GM12801 (cell line): ENCODE results near the gene UNC50.

Experiments
- CTCF ChIP-seq: IDR thresholded peaks from one replicate; pipeline ENCODE4 v1.5.1; 2011; ENCODE audit warnings: control low read depth; ENCODE audit not compliant: insufficient read length; ENCODE audit errors: extremely low read depth

The UNC50 gene

DNA sequence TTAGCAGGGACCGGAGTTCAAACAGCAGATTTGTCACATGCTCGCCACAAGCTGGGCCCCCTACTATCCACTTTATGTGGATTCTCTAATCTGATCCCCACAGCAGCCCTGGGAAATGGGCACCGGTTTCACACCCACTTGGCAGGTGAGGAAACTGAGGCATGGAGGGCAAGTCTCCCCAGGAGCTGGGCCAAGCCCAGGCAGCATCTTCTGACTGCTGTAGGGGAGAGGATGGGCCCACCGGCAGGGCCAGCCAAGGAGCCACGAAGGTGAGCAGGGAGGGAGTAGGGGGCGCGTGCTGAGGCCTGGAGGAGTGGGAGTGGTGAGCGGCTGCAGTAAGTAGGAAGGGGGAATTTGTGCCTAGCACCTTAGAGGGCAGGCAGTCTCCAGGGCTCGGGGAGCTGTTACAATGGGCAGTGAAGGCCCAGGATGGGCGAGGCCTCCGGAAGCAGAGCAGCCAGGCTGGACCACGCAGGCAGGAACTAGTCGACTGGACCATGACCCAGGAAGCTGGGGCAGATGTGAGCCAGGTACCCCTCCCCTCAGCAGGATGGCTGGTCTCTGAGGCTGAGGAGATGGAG, 37.2 kb upstream of the UNC50 start:
- TF ChIP-seq CTCF: no peak

- no peak for TF ChIP-seq CTCF
Measured at GRCh38 chr2:98571796-98572195, 36.6 kb upstream of the UNC50 start.

DNA sequence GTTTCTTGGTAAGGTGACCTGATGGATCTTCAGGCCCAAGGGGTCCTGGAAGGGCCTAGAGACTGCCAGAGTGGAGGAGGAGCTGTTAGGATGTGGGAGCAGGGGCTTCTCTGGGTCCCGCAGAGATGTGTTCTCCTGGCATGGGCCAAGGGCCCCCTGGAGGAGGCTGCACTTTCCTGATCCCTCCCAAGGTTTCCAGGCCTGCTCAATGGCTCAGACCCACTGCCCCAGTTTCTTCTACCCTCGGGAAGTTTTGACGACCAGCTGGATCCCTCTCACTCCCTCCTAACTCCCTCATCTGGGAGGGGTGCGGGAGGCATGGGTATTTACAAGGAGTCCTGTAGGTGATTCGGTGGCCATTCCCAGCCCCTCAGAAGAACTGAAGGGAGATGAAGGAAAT, 36.2 kb upstream of the UNC50 start:
- no peak for TF ChIP-seq CTCF

DNA sequence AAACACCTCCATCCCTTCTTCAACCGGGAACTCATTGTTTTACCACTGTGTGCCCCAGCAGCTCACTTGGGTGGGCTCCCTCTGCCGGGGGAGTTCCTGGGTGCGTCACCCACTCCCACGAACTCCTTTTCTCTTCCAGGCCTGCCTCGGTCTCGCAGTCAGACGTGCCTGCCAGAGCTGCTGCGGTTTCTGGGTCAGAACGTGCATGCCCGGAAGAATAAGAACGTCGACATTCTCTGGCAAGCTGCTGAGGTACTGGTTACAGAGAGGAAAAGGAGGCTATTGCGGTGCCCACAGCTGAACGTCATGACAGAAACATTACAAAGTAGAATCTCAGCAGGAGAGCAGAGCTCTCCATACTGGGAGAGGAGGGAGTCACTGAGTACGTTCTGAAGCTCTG, 35.7 kb upstream of the UNC50 start:
- no peak for TF ChIP-seq CTCF

DNA sequence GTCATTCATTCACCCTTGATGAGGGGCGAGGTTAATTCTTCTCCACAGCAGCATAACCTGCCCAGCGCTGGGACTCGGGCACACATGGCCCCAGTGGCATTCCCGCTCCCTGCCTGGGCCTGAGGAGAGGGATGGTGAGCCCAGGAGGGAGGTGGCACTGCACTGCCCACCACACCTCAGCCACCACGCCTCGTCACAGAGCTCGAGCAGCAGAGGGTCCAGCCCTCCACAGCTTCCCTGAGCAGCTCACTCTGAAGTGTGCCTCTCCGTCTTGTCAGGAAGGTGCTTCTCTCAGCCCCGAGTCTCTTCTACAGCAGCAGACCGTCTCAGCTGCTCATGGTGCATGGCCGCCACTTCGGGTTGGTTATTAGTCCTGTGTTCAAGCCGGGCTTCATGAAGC, 35.0 kb upstream of the UNC50 start:
- TF ChIP-seq CTCF: no peak

- no peak for TF ChIP-seq CTCF
Measured at GRCh38 chr2:98576666-98577312, 31.6 kb upstream of the UNC50 start.

GRCh38 chr2:98577313-98577712, 31.1 kb upstream of the UNC50 start:
- no peak for TF ChIP-seq CTCF
